ENCODE results near the gene PSPN. TPM values are rescaled to one million over a fixed set of nuclear protein-coding genes. Genes with fewer than 3 reads are reported as not detected.

Gene PSPN
- total RNA-seq, 2 donors from 2014 or later, result 1.9 to 2.7 TPM

- peaks cover 57% of the 10 kb centered on the region for H3K36me3 Mint-ChIP-seq (ENCODE audit: low read depth)
- Histone ChIP-seq H3K27ac (ENCODE audit: low read depth, low read length) (no peak overlapping the region), H3K4me3 (ENCODE audit: low read length) (no peak overlapping the region), H3K9me3 (ENCODE audit: control insufficient read depth, low read length) (no peaks in the 10 kb centered on the region), H3K4me1 (ENCODE audit: control insufficient read depth, insufficient read depth, low read length) (no peaks in the 10 kb centered on the region), H3K9ac (ENCODE audit: extremely low read depth, low read length, poor library complexity, severe bottlenecking) (no peak overlapping the region), H3K36me3 (ENCODE audit: control insufficient read depth, insufficient read depth, low read length) (peaks cover 73% of the 10 kb centered on the region), H3K27me3 (ENCODE audit: control insufficient read depth, insufficient read depth, low read length, poor library complexity, severe bottlenecking) (no peaks in the 10 kb centered on the region)
- no peak for DNase-seq
- no peaks in the 10 kb centered on the region for H3K9me3 Mint-ChIP-seq
- WGBS, 2 experiments (ENCODE audit: insufficient coverage in 1 of 2, insufficient read length in 1 of 2), result 96 to 99% methylated on average over 26 to 47 of the region's 47 CpGs
- H3K4me1 Mint-ChIP-seq, result no peaks in the 10 kb centered on the region
- H3K4me3 Mint-ChIP-seq, result no peak overlapping the region
- H3K27me3 Mint-ChIP-seq (ENCODE audit: insufficient read depth), result no peaks in the 10 kb centered on the region
- H3K27ac Mint-ChIP-seq, result no peak overlapping the region
- no peak for TF ChIP-seq CTCF (conservative IDR thresholded peaks at IDR 0.05)
Observed at GRCh38 chr19:6414793-6415590, 39.3 kb upstream of the PSPN start.

GRCh38 chr19:6413721-6414643 is 38.2 kb upstream of the PSPN start:
- Histone ChIP-seq H3K27ac (ENCODE audit: low read depth, low read length) (no peak overlapping the region), H3K9ac (ENCODE audit: extremely low read depth, low read length, poor library complexity, severe bottlenecking) (no peak overlapping the region), H3K36me3 (ENCODE audit: control insufficient read depth, insufficient read depth, low read length) (peaks cover 63% of the 10 kb centered on the region), H3K27me3 (ENCODE audit: control insufficient read depth, insufficient read depth, low read length, poor library complexity, severe bottlenecking) (no peaks in the 10 kb centered on the region), H3K4me1 (ENCODE audit: control insufficient read depth, insufficient read depth, low read length) (no peaks in the 10 kb centered on the region), H3K4me3 (ENCODE audit: low read length) (no peak overlapping the region), H3K9me3 (ENCODE audit: control insufficient read depth, low read length) (no peaks in the 10 kb centered on the region)
- H3K27ac Mint-ChIP-seq, result peak overlapping the region; percentile 48
- peaks cover 47% of the 10 kb centered on the region for H3K36me3 Mint-ChIP-seq (ENCODE audit: low read depth)
- no peaks in the 10 kb centered on the region for H3K9me3 Mint-ChIP-seq
- no peaks in the 10 kb centered on the region for H3K27me3 Mint-ChIP-seq (ENCODE audit: insufficient read depth)
- 88 to 95% methylated on average over 8 to 42 of the region's 42 CpGs for WGBS, 2 experiments (ENCODE audit: insufficient coverage in 1 of 2, insufficient read length in 1 of 2)
- H3K4me3 Mint-ChIP-seq, result no peak overlapping the region
- no peaks in the 10 kb centered on the region for H3K4me1 Mint-ChIP-seq
- TF ChIP-seq CTCF (conservative IDR thresholded peaks at IDR 0.05), result peak; percentile 21
- DNase-seq, result peak; percentile 82

GRCh38 chr19:6413291-6413690 is 37.6 kb upstream of the PSPN start:
- WGBS, 2 experiments (ENCODE audit: insufficient coverage in 1 of 2, insufficient read length in 1 of 2), result 80 to 96% methylated on average over 2 to 9 of the region's 10 CpGs
- no peak for DNase-seq
- Histone ChIP-seq H3K27me3 (ENCODE audit: control insufficient read depth, insufficient read depth, low read length, poor library complexity, severe bottlenecking) (no peaks in the 10 kb centered on the region), H3K9ac (ENCODE audit: extremely low read depth, low read length, poor library complexity, severe bottlenecking) (no peak overlapping the region), H3K27ac (ENCODE audit: low read depth, low read length) (no peak overlapping the region), H3K4me1 (ENCODE audit: control insufficient read depth, insufficient read depth, low read length) (no peaks in the 10 kb centered on the region), H3K9me3 (ENCODE audit: control insufficient read depth, low read length) (no peaks in the 10 kb centered on the region), H3K36me3 (ENCODE audit: control insufficient read depth, insufficient read depth, low read length) (peaks cover 56% of the 10 kb centered on the region), H3K4me3 (ENCODE audit: low read length) (no peak overlapping the region)
- no peaks in the 10 kb centered on the region for H3K9me3 Mint-ChIP-seq
- H3K4me3 Mint-ChIP-seq, result no peak overlapping the region
- H3K27me3 Mint-ChIP-seq (ENCODE audit: insufficient read depth), result no peaks in the 10 kb centered on the region
- H3K27ac Mint-ChIP-seq, result no peak overlapping the region
- TF ChIP-seq CTCF (conservative IDR thresholded peaks at IDR 0.05), result no peak
- H3K36me3 Mint-ChIP-seq (ENCODE audit: low read depth), result peaks cover 40% of the 10 kb centered on the region
- no peaks in the 10 kb centered on the region for H3K4me1 Mint-ChIP-seq
